SJCRH30 (cell line): ENCODE results near the gene BCORL1. TPM values are rescaled to one million over a fixed set of nuclear protein-coding genes. Genes with fewer than 3 reads are reported as not detected.

ENCODE experiments used
- DNase-seq, 2 experiments: peaks; one replicate each; pipeline ENCODE4 v3.0.0-alpha.2; 2015 to 2020
- H3K27ac ChIP-seq: fragments of 250-450 bp; sonication (Bioruptor Pico); 2 replicates; pipeline ENCODE4 v1.5.1; 2020; ENCODE audit warnings: mild to moderate bottlenecking, moderate library complexity
- H3K27me3 ChIP-seq: fragments of 250-450 bp; sonication (Bioruptor Pico); 2 replicates; pipeline ENCODE4 v1.5.1; 2020; ENCODE audit warnings: mild to moderate bottlenecking, moderate library complexity
- H3K36me3 ChIP-seq: fragments of 250-450 bp; sonication (Bioruptor Pico); 2 replicates; pipeline ENCODE4 v1.5.1; 2020; ENCODE audit warnings: mild to moderate bottlenecking, moderate library complexity
- H3K4me1 ChIP-seq: fragments of 250-450 bp; sonication (Bioruptor Pico); 2 replicates; pipeline ENCODE4 v1.5.1; 2020; ENCODE audit warnings: mild to moderate bottlenecking, moderate library complexity
- H3K4me3 ChIP-seq: fragments of 250-450 bp; sonication (Bioruptor Pico); 2 replicates; pipeline ENCODE4 v1.5.1; 2020; ENCODE audit warnings: mild to moderate bottlenecking, moderate library complexity
- H3K9me3 ChIP-seq: fragments of 250-450 bp; sonication (Bioruptor Pico); replicated peaks from 2 replicates; pipeline ENCODE4 v1.5.1; 2020; ENCODE audit warnings: mild to moderate bottlenecking, moderate library complexity
- total RNA-seq: library from RNA; depleted of rRNA; stranded (reverse); fragments of >200 nt; shearing (Covaris generic); gene quantifications from 2 replicates; pipeline ENCODE4 v1.2.3, GENCODE V29; 2014

BCORL1 gene
- total RNA-seq, 1 experiment from 2014 or later: 5.1 TPM

- Histone ChIP-seq H3K4me3 (peak overlapping the region; percentile 69), H3K4me1 (peaks cover 4% of the 10 kb centered on the region; the same call in 1 of the 2 replicates), H3K27me3 (no peaks in the 10 kb centered on the region), H3K27ac (peak overlapping the region; percentile 75), H3K36me3 (no peaks in the 10 kb centered on the region), H3K9me3 (no peaks in the 10 kb centered on the region)
- DNase-seq: peak; percentile 83 to 86
These were observed 25.0 kb upstream of the BCORL1 start for GRCh38 chrX:129957241-129958082.

DNA sequence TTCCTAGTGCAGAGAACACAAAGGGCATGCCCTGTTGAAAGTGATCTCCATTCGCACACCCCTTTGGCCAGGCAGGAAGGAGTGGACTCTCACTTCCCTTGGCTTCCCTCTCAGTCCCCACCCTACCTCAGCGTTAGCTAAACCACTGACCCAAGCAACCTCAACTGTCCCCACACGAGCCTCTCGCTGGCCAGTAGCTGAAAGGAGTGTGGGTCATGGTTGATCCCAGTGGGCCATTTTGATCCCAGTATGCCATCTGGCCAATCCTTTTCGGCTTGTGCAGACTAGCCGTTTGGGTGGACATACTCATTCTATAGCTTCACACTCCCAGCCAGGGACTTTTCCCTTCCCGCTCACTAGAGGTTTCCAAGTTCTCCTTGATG is 24.4 kb upstream of the BCORL1 start:
- Histone ChIP-seq H3K27ac (no peak overlapping the region), H3K9me3 (no peaks in the 10 kb centered on the region), H3K27me3 (no peaks in the 10 kb centered on the region), H3K4me3 (peak overlapping the region; percentile 69), H3K36me3 (no peaks in the 10 kb centered on the region), H3K4me1 (peaks cover 4% of the 10 kb centered on the region; the same call in 1 of the 2 replicates)
- no peak for DNase-seq

- no peaks in the 10 kb centered on the region for H3K9me3 ChIP-seq
- no peak for DNase-seq
- H3K36me3 ChIP-seq: no peaks in the 10 kb centered on the region
- H3K27me3 ChIP-seq: no peaks in the 10 kb centered on the region
- H3K4me3 ChIP-seq: peak overlapping the region; percentile 39; the same call in 1 of the 2 replicates
- H3K27ac ChIP-seq: no peak overlapping the region
- peaks cover 4% of the 10 kb centered on the region; the same call in 1 of the 2 replicates for H3K4me1 ChIP-seq
These were observed 23.5 kb upstream of the BCORL1 start for GRCh38 chrX:129958814-129959492.

DNA sequence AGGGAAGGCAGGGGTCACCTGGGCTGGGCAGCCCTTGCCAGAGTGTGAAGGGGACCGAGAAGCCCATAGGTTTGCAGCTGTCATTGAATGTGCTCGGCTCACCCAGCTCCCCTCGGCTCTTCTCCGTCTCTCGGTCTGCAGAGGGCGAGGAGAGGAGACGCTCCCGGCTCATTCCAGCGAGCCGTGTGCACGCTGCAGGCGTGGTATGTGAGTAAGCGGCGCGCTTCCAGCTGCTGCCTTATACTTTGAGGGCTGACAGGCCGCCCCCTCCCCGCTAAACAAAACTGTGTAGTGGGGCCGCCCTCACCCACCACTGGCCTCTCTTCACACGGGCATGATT is 23.0 kb upstream of the BCORL1 start:
- no peak overlapping the region for H3K27ac ChIP-seq
- peaks cover 4% of the 10 kb centered on the region; the same call in 1 of the 2 replicates for H3K4me1 ChIP-seq
- peak overlapping the region; percentile 39 for H3K4me3 ChIP-seq
- H3K27me3 ChIP-seq: no peaks in the 10 kb centered on the region
- peak; percentile 41 to 60 for DNase-seq
- no peaks in the 10 kb centered on the region for H3K36me3 ChIP-seq
- H3K9me3 ChIP-seq: no peaks in the 10 kb centered on the region

GRCh38 chrX:129961180-129962083 is 21.0 kb upstream of the BCORL1 start:
- Histone ChIP-seq H3K4me3 (peak overlapping the region; percentile 41), H3K9me3 (no peaks in the 10 kb centered on the region), H3K36me3 (no peaks in the 10 kb centered on the region), H3K27me3 (no peaks in the 10 kb centered on the region), H3K4me1 (peaks cover 4% of the 10 kb centered on the region; the same call in 1 of the 2 replicates), H3K27ac (no peak overlapping the region)
- peak; percentile 66 to 75 for DNase-seq

GRCh38 chrX:129963729-129964128 is 18.7 kb upstream of the BCORL1 start:
- Histone ChIP-seq H3K4me3 (no peak overlapping the region), H3K36me3 (no peaks in the 10 kb centered on the region)
- DNase-seq: no peak

GRCh38 chrX:129965166-129965565 is 17.3 kb upstream of the BCORL1 start:
- H3K27me3 ChIP-seq: no peaks in the 10 kb centered on the region
- DNase-seq: no peak
- H3K27ac ChIP-seq: no peak overlapping the region

More at GRCh38 chrX:129963729-129964128, 18.7 kb upstream of the BCORL1 start:
- H3K9me3 ChIP-seq: no peaks in the 10 kb centered on the region
- no peak overlapping the region for H3K27ac ChIP-seq
- H3K4me1 ChIP-seq: no peaks in the 10 kb centered on the region; the same call in 1 of the 2 replicates
- no peaks in the 10 kb centered on the region for H3K27me3 ChIP-seq

GRCh38 chrX:129968968-129969367 is 13.5 kb upstream of the BCORL1 start:
- no peaks in the 10 kb centered on the region for H3K27me3 ChIP-seq
- no peak overlapping the region for H3K4me3 ChIP-seq

More at GRCh38 chrX:129965166-129965565, 17.3 kb upstream of the BCORL1 start:
- Histone ChIP-seq H3K36me3 (no peaks in the 10 kb centered on the region), H3K4me3 (no peak overlapping the region), H3K9me3 (no peaks in the 10 kb centered on the region), H3K4me1 (no peaks in the 10 kb centered on the region)

GRCh38 chrX:129976441-129976840 is 6.0 kb upstream of the BCORL1 start:
- H3K9me3 ChIP-seq: no peaks in the 10 kb centered on the region
- H3K27me3 ChIP-seq: no peaks in the 10 kb centered on the region
- H3K4me3 ChIP-seq: no peak overlapping the region
- H3K4me1 ChIP-seq: no peaks in the 10 kb centered on the region
- DNase-seq: no peak
- no peaks in the 10 kb centered on the region for H3K36me3 ChIP-seq
- no peak overlapping the region for H3K27ac ChIP-seq

More at GRCh38 chrX:129968968-129969367, 13.5 kb upstream of the BCORL1 start:
- no peaks in the 10 kb centered on the region for H3K4me1 ChIP-seq
- no peak overlapping the region for H3K27ac ChIP-seq
- no peaks in the 10 kb centered on the region for H3K36me3 ChIP-seq
- no peak for DNase-seq
- H3K9me3 ChIP-seq: no peaks in the 10 kb centered on the region

DNA sequence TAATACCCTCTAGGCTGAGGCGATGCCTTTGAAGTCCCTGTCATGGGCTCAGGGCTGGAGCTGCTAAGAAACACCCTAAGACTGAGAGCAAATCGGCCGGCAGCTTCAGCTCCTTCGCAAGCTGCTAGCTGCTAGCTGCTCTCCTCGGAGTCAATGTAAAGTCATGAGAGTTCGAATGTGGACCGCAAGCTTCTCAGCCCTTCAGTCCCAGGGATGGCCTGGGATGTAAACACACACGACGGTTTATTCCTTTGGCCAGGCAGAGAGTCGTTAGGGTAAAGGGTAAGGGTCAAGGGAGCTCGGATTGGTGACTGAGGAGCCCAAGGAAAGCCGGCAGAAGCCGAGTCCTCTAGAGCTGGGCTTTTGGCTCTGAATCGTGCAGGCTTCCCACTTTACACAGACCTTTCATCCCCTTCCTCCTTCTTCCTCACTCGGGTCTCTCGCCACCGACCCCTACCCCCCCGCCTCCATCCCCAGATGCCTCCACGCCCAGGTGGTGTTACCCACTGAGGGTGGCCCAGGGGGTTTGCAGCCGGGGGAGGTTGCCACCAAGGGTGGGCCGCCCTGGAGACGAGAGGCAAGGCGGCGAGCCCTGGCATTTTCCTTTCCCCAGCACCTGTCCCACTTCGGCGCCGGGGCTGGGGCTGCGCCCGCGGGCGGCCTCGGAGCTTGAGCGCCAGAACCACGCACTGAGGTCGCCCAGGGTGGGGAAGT is 3.1 kb upstream of the BCORL1 start:
- peak in 1 of 2 experiments; percentile 24 for DNase-seq
- Histone ChIP-seq H3K36me3 (no peaks in the 10 kb centered on the region), H3K4me3 (no peak overlapping the region; the same call in 1 of the 2 replicates), H3K27ac (no peak overlapping the region), H3K9me3 (no peaks in the 10 kb centered on the region), H3K4me1 (no peaks in the 10 kb centered on the region), H3K27me3 (no peaks in the 10 kb centered on the region)

DNA sequence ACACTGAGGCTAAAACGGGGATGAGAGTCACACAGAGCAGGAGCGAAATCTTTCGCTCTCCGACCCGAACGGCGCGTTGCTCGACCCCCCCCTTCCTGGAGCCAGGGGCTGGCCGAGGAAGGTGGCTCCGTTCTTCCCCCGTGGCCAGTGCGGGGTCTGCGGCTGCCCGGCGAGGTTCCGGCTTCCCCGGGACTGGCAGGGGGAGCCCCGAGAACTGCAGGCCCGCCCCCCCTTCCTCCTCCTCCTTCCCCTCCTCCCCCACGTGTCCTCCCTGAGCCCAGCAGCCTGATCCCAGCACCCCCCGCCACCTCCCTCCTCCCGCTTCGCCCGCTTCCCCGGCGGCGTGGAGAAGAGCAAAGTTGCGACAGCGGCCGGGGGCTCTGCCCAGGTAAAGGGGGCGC is 2.4 kb upstream of the BCORL1 start:
- peak; percentile 15 to 26 for DNase-seq
- Histone ChIP-seq H3K4me1 (no peaks in the 10 kb centered on the region), H3K36me3 (no peaks in the 10 kb centered on the region), H3K27ac (no peak overlapping the region), H3K9me3 (no peaks in the 10 kb centered on the region), H3K4me3 (no peak overlapping the region; the same call in 1 of the 2 replicates), H3K27me3 (no peaks in the 10 kb centered on the region)

- Histone ChIP-seq H3K4me1 (no peaks in the 10 kb centered on the region), H3K27me3 (no peaks in the 10 kb centered on the region), H3K4me3 (no peak overlapping the region; the same call in 1 of the 2 replicates), H3K27ac (no peak overlapping the region), H3K9me3 (no peaks in the 10 kb centered on the region), H3K36me3 (no peaks in the 10 kb centered on the region)
- DNase-seq: peak; percentile 7 to 9
These were observed 1.8 kb upstream of the BCORL1 start for GRCh38 chrX:129980540-129981199.

- H3K4me3 ChIP-seq: no peak overlapping the region; the same call in 1 of the 2 replicates
These were observed 1.3 kb upstream of the BCORL1 start for GRCh38 chrX:129981200-129981553.

More at GRCh38 chrX:129981200-129981553, 1.3 kb upstream of the BCORL1 start:
- DNase-seq: no peak
- no peak overlapping the region for H3K27ac ChIP-seq
- H3K27me3 ChIP-seq: no peaks in the 10 kb centered on the region
- no peaks in the 10 kb centered on the region for H3K36me3 ChIP-seq
- H3K4me1 ChIP-seq: no peaks in the 10 kb centered on the region
- no peaks in the 10 kb centered on the region for H3K9me3 ChIP-seq
